Suppressor macrophage (primary cell): ENCODE results near the gene SF1.

Source experiments
- DNase-seq, 4 experiments: peaks; one replicate each; pipeline ENCODE4 v3.0.0-alpha.2; 2020 to 2022

Gene SF1

DNA sequence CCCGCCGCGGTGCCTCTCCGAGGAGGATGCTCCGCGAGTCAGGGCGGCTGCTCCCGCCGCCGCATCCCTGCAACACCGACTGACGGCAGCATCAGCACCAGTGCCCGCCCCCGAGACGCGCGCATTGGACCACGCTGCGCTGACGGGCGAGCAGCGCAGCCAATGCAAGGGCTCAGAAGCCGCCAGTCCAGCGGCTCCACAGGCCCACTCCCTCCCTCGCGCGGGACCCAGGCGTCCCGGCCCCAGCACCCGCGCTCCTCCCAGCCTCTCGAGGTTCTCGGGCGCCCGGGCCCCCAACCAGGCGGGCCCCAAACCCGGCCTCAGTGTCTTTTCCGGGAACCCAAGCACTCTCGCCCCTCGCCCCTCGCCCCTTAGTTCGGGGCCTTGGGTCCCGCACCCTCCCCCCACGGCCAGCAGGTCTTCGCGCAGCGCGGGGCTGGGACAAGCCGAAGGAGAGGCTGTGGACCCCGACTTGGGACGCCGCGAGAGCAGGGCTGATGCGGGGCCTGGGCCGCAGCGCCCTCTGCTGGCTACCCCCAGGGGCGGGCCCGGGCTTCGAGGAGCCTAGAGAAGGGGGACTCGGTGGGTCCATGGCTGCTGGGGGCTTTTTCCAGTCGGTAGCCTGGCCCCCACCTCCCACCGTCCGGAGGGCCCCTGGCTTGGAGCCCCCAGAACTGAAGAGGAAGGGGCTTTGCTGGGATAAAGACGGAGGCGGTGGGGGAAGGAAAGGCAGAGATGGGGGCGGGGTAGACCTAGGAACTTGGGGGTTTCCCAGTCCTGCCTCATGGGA lies 55.0 kb downstream of the SF1 start, which contains the start of gene NRXN2:
NRXN2 (minus strand) TSS at position 81 of the 790 bp plus-strand sequence. CDS start 9,498 bp downstream, outside the sequence.
- DNase-seq = peak; percentile 77 to 92 (median 86)

- no peak for DNase-seq
Observed at GRCh38 chr11:64722141-64723065, 55.9 kb downstream of the SF1 start.

DNA sequence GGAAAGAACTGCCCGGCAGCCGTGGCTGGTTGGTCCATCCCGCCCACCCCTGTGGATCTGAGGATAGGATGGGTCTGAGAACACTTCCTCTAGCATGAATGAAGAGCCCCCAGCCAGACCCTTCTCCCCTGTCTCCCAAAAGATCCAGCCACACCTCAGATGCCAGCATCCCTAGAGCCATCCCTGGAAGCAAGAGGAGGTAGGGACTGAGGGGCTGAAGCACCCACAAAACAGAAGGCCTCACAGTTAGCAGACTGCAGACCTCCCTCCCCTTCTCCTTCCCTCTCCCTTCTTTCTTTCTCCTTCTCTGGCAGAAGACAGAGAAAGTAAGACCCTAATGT lies 57.0 kb downstream of the SF1 start:
- DNase-seq = no peak

- DNase-seq = no peak
Observed at GRCh38 chr11:64720640-64721358, 57.5 kb downstream of the SF1 start.

DNA sequence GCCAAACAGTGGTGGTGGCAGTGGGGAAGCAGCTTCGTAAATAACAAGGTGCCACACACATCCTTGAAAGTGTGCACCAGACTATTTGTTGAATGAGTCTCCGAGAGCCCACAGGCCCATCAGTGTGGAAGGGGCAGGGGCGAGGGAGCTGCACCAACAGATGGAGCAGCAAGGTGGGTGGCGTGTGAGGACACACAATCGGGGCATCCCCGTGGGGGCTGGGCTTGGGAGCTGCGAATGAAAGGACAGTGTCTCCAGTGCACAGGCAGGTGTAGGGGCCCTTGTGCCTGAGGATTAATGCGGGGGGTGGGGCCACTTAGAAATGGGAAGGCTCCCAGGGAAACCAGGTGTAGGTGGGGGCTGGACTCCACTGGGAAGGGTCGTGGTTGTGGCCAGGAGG lies 58.2 kb downstream of the SF1 start:
- no peak for DNase-seq

- DNase-seq = no peak
Observed at GRCh38 chr11:64719406-64719805, 58.9 kb downstream of the SF1 start.

DNA sequence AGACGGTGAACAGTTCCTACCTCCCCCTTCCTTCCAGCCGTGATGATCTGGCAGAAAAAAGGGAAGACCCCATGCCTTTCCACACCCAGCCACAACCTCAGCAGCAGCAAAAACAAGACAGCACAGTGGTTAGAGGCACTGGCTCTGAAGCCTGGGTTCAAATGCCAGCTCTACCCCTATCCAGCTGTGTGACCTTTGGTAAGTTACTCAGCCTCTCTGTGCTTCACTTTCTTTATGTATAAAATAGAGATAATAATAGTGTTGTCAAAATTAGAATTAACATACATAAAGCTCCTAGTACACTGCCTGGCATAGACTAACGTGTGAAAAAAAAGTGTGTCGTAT lies 59.6 kb downstream of the SF1 start:
- no peak for DNase-seq

DNA sequence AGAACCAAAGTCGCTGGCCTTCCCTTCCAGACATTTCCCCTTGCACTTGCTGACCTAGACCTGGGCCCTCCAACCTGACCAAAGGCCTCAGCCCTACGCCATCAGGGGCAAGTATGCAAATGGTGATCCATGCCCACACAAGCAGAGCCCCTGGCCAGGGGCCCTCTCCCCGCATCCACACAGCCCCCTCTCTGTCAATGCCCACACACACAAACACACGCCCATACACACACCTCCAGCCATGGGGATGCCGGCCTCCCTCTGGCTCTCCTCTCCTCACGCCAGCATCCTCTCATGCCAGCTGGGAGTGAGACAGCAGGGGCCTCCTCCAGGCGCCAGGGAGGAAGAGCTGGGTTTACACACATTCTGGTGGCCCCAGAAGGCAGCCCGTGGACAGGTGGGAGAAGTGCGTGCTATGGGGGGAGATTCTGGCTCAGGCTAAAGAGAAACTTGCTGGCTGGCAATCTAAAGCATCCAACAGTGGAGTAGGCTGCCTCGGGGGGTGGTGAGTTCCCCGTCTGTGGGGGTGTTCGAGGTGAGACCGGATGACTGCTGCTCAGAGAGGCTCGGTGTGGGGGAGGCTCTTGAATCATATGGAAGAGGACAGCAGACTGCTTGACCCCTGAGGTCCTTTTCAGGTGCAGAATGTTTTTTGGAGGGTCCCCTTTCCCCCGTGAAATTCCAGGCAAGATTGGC lies 60.1 kb downstream of the SF1 start:
- no peak for DNase-seq

- DNase-seq = no peak
Observed at GRCh38 chr11:64717268-64717578, 61.1 kb downstream of the SF1 start.

DNA sequence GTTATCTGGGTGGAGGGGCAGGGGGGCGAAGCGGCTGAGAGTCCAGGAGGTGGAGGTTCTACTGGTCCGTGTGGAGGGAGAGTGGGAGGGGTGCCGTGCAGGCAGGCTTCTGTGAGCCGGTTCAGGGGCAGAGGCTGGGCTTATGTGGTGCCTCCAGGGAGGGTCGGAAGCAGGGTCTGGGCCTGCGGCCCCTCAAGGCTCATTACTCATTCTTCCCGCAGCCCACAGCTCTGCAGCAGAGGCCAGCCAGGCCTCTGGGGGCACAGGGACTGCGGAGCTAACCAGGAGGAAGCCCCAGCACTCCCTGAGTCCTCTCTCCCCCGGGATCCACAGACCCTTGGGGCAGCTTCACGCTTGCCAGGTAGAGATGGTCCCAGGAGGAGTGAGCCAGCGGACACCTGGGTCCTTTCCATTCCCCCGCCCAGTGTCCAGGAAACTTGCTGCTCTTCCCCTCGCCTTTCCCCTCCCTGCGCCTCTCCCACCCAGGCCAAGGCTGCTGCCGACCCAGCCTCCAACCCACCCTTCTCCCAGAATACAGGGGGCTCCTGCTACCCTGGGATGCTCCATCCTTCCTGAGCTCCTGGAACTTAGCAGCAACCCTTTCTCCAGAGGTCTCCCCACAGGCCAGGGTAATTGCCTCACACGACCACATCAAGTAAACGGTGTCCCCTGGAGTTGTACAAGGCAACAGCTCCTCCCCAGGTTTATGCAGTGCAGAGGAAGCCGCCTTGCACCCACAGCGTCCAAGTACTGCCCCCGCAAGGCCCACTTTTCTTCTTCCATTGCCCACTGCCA lies 61.7 kb downstream of the SF1 start:
- no peak for DNase-seq

GRCh38 chr11:64715756-64716472 lies 62.4 kb downstream of the SF1 start:
- no peak for DNase-seq

DNA sequence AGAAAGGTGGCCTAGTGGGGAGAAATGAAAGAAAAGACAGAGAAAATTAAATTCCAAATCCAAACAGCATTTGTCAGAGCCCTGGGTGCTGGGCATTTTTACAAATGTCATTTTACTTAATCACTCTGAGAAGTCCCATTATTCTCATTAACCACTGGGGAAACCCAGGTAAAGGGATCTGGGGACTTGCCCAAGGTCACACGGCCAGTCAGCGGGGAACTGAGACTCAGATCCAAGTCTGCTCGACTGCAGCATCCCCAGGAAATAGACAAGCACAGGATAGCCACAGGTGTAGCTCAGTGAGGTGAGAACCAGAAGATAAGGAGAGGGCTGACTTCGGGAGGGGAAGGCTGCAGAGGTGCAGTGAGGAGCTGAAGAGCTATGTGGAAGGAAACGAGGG lies 63.2 kb downstream of the SF1 start:
- DNase-seq = no peak

GRCh38 chr11:64714666-64715065 lies 63.7 kb downstream of the SF1 start:
- DNase-seq = no peak
